Breast epithelium (tissue), 3 donors: ENCODE results near the gene BIRC5.

Experiments
- POLR2AphosphoS5 ChIP-seq, 3 donors: sonication (generic); formaldehyde crosslinking; IDR thresholded peaks; one replicate each; pipeline ENCODE4 v1.6.1; 2017; ENCODE audit warnings: antibody characterized with exemption in 3 of 3
- TF ChIP-seq, protein P1 (sequence below), 3 donors: fragments of 450-650 bp; IDR thresholded peaks; one replicate each; pipeline ENCODE4 v1.5.1; 2016 to 2017; ENCODE audit warnings: antibody characterized with exemption in 3 of 3, mild to moderate bottlenecking in 3 of 3, moderate library complexity in 3 of 3

DNA sequence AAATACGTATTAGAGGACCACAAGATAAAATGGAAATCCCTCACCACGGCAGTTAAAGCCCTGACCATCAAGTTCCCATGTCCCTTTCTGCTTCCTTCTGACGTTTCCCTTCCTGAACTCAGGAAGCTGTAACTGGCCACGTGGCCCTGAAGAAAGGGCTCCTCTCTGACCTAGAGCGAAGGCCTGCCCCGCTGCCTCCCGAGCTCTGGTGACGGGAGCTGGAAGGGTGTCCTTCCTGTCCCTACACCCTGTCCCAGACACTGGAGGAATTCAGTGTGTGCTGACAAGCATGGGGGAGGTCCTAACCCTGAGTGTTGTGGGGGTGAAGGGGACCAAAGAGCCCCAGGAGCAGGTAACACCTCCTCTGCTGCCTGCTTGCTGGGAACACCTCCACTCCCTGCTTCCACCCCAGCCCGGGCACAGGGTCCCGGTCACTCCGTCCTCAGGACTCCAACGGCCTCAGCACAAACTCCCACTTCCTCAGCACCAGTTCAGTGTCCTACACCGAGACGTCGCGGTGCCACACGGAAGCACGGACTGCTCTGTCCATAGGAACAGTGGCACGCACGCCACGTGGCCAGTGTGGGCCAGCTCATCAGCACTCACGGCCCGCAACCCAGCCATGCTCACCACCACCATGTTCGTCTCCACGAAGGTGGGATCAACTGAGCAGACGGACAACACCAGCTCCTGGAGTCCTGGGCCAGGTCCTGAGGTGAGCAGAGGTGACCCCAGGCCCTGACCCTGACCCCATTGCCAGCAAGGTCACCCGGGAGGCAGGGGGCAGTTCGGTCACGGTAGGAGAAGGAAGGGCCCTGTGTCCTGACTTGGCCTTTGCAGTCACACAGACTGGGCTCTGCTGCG is 34.2 kb downstream of the BIRC5 start:
- TF ChIP-seq, protein P1, sequence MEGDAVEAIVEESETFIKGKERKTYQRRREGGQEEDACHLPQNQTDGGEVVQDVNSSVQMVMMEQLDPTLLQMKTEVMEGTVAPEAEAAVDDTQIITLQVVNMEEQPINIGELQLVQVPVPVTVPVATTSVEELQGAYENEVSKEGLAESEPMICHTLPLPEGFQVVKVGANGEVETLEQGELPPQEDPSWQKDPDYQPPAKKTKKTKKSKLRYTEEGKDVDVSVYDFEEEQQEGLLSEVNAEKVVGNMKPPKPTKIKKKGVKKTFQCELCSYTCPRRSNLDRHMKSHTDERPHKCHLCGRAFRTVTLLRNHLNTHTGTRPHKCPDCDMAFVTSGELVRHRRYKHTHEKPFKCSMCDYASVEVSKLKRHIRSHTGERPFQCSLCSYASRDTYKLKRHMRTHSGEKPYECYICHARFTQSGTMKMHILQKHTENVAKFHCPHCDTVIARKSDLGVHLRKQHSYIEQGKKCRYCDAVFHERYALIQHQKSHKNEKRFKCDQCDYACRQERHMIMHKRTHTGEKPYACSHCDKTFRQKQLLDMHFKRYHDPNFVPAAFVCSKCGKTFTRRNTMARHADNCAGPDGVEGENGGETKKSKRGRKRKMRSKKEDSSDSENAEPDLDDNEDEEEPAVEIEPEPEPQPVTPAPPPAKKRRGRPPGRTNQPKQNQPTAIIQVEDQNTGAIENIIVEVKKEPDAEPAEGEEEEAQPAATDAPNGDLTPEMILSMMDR (IDR thresholded peaks at IDR 0.05): no peak
- TF ChIP-seq POLR2AphosphoS5 (IDR thresholded peaks at IDR 0.05): no peak
